CD4-positive, alpha-beta T cell treated with Interleukin-10 for 1 hour (primary cell): ENCODE results near the gene SLC30A1.
"Not testable (repeated sequence)": the region's sequence is repeated elsewhere in the genome, so short reads cannot be mapped to it uniquely, and the experiment has no call there.

Experiments used
- DNase-seq: peaks from one replicate; pipeline ENCODE4 v3.0.0-alpha.2; 2020

SLC30A1 gene

GRCh38 chr1:211583011-211583992 lies 4.3 kb upstream of the SLC30A1 start:
- DNase-seq = no peak

DNA sequence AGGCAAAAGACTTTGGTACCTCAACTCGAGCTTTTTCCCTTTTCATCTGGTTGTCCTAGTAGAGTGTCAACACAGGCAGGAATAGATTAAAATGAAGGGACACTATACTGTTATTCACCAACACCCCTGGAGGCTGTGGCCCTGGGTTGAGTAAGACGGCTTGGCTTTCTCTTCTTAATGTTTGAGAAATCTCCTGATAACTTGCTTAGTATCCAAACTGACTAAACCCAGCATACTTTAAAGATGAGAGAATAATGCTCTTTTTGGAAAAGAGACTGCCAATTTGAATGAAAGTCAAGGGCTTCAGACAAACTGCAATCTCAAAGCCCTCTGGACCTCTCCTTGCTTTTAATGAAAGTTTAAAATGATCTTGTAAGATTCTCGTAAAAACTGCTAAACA lies 2.6 kb upstream of the SLC30A1 start:
- no peak for DNase-seq

GRCh38 chr1:211580303-211580687 lies 1.3 kb upstream of the SLC30A1 start:
- DNase-seq = no peak

- no peak for DNase-seq
These were observed 710 bp upstream of the SLC30A1 start for GRCh38 chr1:211579440-211580302.

DNA sequence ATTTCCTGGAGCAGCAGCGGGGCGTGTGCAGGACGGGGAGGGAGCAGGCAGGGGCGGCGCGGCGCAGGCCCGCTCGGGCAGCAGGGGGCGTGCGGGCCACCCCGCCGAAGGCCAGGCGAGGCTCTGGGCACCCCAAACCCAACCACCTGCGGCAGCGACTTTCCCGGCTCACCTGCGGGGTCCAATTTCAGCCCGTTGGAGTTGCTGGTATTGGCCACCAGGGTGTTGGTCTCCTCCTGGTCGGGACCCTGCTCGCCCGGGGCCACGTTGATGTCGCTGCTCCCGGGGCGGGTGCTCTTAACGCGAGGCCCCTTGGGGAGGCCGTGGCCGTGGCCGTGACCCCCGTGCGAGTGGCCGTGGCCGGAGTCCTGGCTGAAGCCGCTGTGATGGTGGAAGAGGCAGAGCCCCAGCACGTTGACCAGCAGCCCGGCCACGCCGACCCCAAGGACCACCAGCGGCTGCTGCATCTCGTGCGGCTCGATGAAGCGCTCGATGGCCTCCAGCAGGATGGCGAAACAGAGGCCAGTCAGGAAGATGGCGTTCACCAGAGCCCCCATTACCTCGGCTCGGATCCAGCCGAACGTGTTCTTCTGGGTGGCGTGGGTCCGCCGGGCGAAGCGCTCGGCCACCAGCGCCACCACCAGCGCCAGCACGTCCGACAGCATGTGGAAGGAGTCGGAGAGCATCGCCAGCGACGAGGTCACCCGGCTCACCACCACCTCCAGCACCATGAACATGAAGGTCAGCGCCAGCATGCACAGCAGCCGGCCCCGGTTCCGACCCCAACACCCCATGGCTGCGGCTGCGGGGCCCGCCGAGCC lies 932 bp downstream of the SLC30A1 start:
- peak; percentile 79 for DNase-seq

GRCh38 chr1:211577277-211577818 lies 1.6 kb downstream of the SLC30A1 start:
- DNase-seq = no peak

- no peak for DNase-seq
These were observed 2.2 kb downstream of the SLC30A1 start for GRCh38 chr1:211576717-211577116.

DNA sequence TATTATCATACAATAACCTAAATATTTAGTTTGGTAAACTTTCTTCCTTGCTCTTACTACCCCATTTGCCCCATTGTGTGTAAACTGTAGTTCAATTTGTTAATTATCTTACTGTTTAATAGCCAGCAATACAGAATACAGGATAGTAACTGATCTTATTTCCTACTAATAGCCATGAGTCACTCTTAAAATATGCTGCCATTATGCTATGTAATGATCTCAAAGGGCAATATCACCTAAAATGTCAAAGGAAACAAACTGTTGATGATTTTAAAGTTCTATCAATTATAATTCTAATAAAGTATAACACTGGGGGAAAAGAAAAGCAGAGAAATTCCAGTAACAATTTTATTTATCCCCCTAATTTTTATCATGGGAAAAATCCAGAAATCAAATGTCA lies 4.3 kb downstream of the SLC30A1 start:
- no peak for DNase-seq

- DNase-seq = no peak
These were observed 7.0 kb downstream of the SLC30A1 start for GRCh38 chr1:211571998-211572397.

- DNase-seq = not testable (repeated sequence)
These were observed 8.6 kb downstream of the SLC30A1 start for GRCh38 chr1:211570378-211570777.

- no peak for DNase-seq
These were observed 12.4 kb downstream of the SLC30A1 start for GRCh38 chr1:211566431-211567025.

GRCh38 chr1:211564084-211564483 lies 14.9 kb downstream of the SLC30A1 start:
- DNase-seq = no peak

DNA sequence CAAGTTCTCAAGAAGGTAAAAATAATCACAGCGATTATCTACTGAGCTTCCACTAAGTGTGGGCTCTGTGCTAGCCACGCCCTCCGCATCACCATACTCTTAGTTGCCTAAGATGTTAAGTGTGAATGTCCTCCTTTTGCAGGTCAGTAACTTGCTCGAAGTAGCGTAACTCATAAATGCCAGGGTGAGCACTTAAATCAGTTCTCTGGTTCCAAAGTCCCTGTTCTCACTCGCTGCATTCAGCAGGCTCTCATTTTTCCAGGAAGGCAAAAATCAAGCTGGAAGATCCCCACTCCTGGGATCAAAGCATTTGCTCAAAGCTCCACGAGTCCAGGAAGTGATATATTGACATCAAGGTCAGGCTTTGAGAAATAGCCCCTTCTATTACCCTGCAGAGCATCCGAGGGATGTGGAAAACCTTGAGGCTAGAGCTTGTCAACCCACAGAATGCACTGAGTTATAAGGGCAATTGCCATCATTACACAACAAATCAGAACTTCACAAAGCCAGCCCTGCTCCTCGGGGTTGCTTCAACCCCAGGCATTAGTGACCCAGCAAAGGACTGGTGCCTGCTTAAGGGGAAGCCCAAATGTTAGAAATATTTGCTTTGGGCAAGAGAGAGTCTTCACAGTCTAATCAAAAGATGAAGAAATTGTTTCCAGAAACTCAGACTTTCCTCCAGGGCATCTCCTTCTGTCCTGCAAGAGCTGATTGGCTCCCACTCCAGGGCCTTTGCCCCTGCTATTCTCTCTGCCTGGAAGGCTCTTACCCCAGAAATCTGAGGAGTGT lies 19.5 kb downstream of the SLC30A1 start:
- DNase-seq = no peak

- DNase-seq = no peak
These were observed 20.9 kb downstream of the SLC30A1 start for GRCh38 chr1:211557894-211558625.

DNA sequence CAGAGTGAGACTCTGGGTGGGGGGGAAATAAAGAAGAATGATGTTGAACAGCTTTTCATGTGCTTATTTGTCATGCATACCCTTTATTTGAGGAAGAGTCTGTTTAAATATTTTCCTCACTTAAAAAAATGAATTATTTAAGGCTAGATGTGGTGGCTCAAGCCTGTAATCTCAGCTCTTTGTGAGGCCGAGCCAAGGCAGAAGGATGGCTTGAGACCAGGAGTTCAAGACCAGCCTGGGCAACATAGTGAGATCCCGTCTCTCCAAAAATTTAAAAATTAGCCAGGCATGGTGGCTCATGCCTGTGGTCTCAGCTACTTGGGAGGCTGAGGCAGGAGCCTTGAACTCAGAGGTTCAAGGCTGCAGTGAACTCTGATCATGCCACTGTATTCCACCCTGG lies 25.4 kb downstream of the SLC30A1 start:
- no peak for DNase-seq

DNA sequence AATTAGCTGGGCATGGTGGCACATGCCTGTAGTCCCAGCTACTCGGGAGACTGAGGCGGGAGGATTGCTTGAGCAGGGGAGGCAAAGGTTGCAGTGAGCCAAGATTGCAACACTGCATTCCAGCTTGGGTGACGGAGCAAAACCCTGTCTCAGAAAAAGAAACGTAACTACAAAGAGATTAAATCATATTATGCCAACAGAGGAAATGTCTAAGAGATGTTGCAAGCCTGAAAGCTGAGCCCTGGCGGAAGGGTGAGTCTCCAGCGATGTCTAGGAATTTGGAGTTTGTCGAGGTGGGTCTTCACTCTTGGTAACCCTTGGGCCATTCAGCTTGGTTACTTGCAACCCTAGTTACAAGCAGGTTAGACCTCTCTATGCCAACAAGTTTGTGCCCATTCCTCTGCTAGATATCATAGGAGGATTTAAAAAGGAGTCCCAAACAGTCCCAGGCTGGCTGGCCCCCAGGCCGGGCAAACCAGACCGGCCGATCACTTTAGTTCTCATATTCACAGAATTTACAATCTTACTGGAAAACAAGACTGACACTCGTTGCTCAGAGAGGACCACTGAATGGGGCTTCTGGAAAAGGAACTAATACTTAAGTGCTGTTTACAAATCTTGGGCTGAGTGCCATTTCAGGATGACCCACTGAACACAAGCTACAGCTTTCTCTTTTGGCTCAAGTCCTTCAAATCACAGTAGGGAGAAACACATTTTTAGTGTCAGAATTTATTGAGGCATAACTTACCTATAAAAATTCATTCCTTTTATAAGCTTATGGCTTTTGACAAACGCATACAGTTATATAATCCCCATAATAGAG lies 27.1 kb downstream of the SLC30A1 start:
- no peak for DNase-seq

- DNase-seq = no peak
These were observed 29.8 kb downstream of the SLC30A1 start for GRCh38 chr1:211549092-211549711.

DNA sequence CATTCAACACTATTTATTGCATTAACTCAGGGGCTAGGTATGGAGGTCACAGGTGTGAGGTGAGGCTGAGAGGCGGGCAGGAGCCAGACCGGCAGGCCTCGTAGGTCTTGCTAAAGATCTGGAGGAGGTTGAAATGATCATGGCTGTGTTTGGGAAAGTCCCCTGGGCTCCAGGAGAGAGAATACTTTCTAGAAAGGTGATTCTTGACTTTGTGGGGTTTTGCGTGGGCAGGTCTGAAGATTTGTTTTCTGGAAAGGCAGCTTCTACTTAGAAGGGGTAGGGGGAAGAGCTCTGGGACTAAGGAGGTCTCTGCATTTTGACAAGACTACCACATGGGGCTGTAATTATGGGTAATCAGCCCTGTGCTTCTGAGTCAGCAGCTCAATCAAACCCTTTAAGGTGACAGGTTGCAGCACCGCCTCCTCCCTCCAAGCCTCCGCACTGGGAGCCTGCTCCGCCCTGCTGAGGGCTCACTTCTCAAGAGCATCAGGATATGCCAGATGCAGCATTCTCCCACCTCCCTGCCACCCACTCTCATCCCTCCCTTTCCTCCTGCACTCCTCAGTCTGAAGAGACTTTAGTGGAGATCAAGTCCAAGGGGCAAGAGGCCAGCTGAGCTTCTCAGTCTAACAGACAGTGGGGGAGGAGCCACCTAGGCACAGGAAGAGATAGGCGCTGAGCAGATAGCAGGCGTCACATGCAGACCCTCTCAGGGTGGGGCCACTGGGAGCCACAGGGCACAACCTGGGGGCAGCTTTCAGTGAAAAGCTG lies 30.5 kb downstream of the SLC30A1 start:
- no peak for DNase-seq
